GM19238 (cell line): ENCODE data around the gene ZNRF4.

Source experiments
- DNase-seq: peaks from one replicate; pipeline ENCODE4 v3.0.0; 2011; ENCODE audit warnings: low spot score; ENCODE audit not compliant: insufficient read length

The ZNRF4 gene

DNA sequence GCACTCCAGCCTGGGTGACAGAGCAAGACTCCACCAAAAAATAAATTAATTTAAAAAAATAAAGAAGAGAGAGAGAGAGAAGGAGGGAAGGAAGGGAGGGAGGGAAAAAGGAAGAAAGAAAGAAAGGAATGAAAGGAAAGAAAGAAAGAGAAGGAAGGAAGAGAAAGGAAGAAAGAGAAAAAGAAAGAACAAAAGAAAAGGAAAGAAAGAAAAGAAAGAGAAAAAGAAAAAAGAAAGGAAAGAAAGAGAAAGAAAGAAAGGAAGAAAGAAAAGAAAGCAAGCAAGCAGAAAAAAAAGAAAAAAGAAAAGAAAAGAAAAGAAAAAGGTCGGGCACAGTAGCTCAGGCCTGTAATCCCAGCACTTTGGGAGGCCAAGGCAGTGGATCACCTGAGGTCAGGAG, 14.9 kb upstream of the ZNRF4 start:
- no peak for DNase-seq

DNA sequence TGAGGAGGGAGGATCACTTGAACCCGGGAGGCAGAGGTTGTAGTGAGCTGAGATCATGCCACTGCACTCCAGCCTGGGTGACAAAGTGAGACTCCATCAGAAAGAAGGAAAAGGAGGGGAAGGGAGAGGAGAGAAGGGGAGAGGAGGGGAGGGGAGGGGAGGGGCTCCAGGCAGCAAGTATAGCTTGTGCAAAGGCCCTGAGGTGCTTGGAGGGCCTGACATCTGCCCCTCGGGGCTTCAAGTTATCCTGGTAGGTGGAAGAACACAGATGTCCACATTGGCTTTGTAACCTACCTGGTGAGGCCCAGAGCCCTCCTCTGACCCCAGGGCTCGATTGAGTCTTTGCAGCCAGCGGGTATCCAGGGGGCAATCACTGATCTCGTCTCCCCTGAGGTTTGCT, 11.5 kb upstream of the ZNRF4 start:
- no peak for DNase-seq

DNA sequence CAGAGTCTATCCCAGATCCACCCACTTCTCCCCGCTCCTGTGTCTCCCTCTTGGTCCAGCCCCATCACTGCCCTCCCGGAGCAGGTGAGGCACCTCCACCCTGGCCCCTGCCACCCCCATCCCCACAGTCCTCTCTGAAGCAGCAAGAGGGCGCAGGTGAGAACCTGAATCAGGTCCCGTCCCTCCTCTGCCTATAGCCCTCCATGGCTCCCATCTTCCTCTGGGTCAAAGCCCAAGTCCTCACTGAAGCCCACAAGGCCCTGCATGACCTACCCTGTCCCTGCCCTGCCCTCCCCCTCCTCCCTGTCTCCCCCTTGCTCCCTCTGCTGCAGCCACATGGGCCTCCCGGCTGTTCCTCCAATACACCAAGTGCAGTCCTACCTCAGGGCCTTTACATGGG, 10.8 kb upstream of the ZNRF4 start:
- DNase-seq = no peak

DNA sequence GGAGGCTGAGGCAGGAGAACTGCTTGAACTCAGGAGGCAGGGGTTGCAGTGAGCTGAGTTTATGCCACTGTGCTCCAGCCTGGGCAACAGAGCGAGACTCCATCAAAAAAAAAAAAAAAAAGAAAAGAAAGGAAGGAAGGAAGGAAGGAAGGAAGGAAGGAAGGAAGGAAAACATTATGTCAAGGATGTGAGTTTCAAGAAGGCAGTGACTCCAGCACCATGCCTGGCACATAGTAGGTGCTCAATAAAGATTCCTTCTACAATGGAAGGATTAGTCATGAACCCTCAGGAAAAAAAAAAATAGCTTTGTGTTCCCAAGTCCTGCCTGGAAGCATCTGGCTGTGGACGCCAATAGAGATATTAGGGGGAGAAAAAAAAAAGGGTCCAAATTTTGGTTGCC, 10.1 kb upstream of the ZNRF4 start:
- no peak for DNase-seq

DNA sequence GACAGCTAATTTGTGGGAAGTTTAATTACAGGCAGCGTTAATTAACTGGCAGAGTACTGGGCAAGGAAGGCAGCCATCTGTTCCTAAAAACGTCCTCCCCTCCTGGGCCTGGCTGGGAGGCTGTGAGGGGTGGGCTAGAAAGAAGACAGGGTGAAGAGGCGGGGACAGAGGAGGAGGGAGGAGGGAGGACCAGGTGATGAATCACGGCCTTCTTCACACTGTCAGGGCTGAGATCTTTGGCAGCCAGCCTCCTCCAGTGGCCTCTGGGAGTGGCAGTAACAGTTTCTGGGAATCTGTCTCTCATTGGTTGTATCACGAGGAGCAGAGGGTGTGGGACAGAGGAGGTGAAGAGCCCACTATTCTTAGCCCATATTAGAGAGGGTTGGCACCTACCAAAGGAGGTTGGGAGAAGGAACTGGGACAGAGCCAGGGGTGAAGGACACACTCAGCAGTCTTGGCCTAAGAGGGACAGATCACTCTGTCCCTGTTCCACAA, 9.6 kb upstream of the ZNRF4 start:
- DNase-seq = no peak

DNA sequence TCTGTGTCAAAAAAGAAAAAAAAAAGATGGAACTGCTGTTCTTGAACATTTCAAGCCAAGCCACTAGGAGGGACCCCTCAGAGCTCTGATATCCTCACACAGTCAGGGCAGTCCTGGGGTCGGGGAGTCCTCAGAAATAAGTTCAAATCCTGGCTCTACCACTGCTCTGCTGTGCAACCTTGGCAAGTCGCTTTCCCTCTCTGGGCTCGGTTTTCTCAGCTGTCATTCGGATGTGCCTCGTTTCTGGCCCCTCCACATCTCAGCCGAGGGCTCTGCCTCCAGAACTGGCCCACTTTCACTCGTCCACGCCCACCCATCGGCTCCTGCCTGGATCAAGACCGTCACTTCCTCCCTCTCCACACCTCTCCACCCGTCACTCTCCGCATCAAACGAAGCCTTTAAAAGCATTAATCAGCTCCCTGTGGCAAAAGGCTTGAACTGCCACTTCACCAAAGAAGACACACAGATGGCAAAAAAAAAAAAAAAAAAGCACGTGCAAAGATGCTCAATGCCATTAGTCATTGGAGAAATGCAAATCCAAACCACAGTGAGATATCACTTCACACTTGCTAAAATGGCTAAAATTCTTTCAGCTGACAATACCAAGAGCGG, 7.4 kb upstream of the ZNRF4 start:
- DNase-seq = no peak

DNA sequence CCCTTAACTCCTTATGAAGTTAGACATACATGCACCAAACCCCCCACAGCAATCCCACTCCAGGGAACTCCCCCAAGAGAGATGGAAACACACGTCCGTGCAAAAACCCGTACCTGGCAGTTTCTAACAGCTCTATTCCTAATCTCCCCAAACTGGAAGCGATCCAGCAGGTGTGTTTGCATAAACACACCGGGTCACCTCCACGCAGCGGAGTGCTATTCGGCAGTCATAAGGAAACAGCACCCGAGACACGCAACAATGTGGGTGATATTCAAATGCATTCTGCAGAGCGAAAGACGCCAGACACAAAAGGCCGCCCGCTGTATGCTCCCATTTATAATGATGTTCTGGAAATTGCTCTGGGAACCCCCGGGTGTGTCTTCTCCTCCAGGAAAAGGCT, 6.8 kb upstream of the ZNRF4 start:
- DNase-seq = no peak

DNA sequence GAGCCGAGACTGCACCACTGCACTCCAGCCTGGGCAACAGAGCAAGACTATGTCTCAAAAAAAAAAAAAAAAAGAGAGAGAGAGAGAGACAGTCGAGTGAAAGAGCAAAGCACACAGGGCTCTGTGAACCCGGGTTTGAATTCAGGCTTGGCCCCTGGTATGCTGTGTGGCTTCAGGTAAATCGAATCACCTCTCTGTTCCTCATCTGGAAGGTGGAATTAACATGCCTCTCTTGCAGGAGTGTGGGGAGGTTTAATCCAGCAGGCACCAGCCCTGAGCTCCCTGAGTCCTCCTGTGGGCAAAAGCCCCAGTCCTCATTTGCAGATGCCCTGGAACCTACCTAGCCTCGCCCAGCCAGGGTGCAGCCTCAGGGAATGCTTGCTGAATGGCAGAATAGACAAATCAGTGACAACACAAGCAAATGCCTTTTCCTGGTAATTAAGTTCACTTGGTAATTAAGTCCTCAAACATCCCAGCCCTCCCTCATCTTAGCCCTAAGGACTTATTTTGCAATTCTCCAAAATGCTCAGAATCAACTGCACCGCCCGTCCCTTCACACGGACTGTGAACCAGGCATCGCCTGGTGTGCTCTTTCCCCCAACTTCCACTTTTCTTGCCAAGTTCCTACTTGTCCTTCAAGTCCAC, 4.6 kb upstream of the ZNRF4 start:
- no peak for DNase-seq

DNA sequence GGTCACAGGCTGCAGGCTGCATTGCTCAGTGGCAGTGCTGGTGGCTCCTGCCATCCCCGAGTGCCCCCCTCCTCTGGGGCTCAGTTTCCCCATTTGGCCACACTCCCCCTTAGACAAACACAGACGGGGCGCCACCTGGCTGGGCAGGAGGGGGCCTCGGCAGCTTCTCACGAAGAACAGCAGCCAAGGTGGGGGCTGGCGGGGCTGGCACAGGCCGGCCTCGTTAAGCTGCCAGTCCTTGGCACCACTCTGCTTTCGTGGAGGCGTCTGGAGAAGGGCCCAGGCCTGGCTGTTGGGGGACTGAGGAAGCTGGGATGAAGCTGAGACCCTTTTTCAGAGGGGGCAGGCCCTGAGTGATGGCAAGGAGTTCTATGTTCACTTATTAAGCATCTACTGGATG, 3.7 kb upstream of the ZNRF4 start:
- DNase-seq = no peak

DNA sequence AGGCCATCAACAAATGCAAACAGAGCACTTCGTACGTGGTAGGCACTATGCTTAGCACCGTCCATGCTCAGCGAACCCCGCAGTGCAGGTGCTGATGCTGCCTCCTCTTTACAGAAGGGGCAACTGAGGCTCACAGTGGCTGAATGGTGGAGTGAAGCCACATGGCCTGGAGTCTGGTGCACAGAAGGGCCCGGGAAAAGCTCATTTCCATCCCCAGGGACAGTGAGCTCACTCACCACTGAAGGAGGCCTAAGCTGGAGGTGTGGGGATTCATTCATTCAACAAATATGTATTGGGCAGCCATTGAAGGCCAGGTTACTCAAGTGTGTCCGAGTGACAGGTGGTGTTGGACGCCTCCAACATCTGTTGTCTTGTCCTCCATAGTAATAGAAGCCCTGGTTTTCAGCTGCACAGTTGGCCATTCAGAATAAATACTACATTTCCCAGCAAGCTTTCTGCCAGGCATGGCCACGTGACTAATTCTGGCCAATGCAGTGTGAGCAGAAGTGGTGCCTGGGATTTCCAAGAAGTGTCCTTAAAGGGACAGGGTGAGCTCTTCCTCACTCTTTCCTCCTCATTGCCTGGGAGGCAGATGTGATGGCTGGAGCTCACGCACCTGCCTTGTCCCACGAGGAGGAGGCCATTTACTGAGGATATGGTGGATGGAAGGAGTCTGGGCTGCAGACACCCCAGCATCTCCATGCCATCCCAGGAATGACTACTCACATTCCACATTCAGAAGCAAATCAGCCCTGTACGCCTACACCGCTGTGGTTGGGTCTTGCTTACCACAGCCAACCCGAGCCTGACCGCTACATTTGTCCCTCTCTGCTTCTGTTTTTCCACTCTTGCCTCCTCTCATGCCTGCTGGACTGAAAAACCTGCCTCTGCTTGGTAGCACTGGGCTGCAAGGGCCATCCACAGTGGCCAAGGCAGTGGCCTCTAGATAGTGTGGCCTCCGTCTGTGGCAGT, 2.3 kb upstream of the ZNRF4 start:
- no peak for DNase-seq

DNA sequence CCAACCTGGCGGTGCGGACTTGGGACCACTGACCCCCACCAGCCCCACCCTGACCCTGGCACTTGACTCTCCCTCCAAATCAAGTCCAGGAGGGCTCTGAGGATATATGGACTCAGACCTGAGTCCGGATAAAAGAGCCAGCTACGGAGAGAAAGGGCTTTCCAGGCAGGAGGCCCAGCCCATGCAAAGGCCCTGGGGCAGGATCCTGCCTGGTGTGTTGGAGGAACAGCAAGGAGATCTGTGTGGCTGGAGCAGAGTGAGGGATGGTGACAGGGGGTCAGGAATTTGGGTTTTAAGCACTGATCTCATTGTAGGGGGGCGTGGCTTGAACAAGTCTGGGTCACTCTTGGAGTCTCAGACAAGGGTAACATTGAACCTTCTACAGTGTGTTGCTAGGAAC, 474 bp upstream of the ZNRF4 start:
- no peak for DNase-seq

DNA sequence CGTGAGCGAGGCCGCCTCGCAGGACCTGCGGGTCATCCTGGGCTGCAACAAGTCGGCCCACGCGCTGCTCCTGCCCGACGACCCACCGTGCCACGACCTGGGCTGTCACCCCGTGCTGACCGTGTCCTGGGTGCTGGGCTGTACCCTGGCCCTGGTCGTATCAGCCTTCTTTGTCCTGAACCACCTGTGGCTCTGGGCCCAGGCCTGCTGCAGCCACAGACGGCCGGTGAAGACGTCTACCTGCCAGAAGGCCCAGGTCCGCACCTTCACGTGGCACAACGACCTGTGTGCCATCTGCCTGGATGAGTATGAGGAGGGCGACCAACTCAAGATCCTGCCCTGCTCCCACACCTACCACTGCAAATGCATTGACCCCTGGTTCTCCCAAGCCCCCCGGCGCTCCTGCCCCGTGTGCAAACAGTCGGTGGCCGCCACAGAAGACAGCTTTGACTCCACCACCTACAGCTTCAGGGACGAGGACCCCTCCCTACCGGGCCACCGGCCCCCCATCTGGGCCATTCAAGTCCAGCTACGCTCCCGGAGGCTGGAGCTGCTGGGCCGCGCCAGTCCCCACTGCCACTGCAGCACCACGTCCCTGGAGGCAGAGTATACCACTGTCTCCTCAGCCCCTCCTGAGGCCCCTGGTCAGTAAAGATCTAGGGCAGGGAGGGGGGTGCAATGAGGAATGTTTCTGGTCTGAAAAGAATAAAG, 1.1 kb downstream of the ZNRF4 start:
- no peak for DNase-seq

DNA sequence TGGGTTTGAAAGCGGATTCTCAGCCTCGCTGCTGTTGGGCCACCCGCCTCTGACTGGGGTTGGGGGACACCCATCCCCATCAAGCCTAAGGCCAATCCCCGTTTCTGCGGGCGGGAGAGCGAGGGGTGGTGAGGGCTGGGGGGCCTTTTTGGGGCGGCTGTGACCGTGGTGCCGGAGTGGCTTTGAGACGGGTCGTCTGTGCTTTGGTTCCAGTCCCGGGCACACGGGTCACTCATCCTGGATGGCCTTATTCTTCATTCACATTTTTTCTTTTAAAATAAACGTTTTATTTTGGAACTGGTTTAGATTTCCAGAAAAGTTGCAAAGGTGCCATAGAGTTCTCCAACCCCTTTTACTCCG, 1.6 kb downstream of the ZNRF4 start:
- no peak for DNase-seq

DNA sequence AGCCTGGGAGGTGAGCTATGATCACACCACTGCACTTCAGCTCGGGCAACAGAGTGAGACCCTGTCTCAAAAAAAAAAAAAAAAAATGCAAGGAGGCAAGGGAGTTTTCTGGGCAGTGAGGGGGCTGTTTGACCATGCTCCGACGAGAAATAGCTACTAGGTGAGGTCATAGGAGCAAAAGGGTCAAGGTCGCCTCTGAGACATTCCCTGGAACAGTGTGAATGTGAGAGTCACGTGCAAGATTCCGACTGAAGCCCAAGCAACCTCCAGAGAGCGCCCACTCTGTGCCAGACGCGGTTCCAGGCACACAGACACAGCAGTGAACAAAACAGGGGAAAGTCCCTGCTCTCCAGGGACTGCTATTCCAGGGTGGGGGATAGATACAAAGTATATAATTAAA, 2.5 kb downstream of the ZNRF4 start:
- DNase-seq = no peak

DNA sequence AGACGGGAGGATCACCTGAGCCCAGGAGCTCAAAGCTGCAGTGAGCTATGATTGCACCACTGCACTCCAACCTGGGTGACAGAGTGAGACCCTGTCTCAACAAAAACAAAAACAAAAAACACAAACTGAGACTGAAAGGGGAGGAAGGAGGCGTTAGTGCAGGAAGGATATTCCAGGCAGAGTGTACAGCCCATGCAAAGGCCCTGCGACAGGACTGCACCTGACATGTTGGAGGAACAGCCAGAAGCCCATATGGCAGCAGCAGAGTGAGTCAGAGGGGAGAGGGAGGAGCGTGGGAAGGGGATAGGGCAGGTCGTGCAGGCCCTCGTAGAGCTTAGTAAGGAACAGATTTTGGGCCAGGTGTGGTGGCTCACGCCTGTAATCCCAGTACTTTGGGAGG, 3.2 kb downstream of the ZNRF4 start:
- no peak for DNase-seq

DNA sequence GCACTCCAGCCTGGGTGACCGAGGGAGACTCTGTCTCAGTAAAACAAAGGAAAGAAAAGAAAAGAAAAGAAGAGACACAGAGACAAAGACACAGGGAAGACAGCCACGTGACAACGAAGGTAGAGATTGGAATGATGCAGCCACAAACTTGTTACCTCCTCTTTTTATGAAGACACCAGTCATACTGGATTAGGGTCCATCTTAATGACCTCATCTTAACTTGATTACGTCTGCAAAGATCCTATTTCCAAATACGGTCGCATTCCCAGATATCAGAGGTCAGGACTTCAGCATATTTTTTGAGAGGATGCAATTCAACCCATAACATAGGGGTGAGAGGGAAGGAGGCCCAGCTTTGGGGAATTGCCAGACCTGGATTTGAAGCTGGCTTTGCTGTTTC, 4.1 kb downstream of the ZNRF4 start:
- no peak for DNase-seq

DNA sequence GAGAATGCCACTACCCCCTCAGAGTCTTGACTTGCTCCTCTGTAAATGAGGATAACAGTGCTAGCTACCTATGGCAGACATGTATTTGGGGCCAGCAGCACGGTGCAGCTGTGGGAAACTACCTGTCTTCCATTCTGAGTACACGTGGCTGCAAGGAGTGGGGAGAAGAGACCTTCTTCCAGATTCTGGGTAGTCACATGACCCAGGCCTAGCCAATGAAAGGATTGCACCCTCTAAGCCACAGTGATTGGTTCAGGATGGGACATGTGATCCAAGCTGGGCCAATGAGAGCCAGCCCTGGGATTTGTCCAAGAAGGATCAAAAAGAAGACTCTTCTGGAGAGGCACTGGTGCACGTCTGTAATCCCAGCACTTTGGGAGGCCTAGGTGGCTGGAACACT, 5.5 kb downstream of the ZNRF4 start:
- DNase-seq = no peak

DNA sequence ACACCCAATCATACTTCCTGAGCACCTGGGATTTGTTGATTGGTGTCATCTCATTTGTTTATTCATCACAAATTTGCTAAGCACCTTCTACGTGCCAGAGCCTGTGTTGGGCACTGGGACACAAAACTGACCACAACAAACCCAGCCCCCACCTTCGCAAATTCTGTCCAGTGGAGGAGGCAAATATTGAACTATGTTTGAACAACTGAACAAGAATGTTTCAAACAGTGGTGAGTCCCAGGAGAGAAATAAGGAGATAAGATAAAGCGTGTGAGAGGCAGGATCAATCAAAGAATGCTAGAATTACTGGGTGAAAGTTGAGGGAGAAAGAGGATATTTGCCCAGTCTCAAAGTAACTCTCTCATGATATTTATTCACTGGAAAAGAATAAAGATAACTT, 8.7 kb downstream of the ZNRF4 start:
- no peak for DNase-seq

DNA sequence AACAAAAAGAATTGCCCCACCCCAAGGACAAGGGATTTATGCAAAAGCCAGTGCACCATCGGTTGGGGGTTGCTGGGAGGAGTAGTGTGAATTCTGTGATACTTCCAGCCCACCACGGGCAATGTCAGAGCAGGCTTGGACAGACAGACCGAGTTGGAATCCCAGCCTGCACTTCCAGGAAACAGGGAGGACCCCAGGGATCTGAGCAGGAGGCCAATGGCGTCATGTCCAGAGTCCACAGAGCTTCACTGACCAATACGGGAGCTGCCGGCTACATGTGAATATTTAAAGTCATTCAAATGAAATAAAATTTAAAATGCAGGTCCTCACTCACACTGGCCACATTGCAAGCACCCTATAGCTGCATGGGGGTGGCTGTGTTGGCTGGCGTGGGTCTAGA, 10.9 kb downstream of the ZNRF4 start:
- DNase-seq = no peak

DNA sequence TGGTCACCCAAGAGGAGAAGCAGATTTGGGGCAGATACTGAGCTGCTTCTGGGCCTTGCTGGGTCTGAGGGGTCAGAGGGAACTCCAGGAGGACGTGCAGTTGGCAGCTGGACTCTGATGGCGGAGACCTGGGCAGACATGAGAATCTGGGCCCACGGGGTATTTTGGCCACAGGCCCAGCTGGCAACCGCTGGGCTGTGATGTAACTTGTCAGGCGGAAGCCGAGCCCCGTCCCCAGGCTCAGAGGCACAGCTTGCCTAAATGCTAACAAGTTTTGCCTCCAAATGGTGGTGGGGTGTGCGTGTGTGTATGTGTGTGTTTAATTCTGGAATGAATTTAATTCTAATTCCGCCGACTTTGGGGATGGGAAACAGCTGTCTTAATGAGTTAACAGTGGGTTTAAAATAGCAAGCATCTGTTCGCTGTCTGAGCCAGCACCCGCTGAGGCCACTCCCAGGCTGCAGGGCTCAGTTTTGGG, 11.6 kb downstream of the ZNRF4 start:
- DNase-seq = no peak

DNA sequence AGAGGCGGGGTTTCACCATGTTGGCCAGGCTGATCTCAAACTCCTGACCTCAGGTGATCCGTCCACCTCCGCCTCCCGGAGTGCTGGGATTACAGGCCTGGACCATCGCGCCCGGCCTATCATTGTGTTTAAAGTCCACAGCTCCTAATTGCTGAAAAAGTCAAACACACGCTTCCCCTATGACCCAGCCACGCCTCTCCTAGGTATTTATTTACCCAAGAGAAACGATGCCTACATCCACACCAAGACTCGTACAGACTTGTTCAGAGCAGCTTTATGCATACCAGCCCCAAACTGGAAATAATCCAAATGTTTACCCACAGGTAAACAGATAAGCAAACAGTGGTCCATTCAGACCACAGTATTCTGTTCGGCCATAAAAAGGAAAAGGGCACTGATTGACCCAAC, 15.1 kb downstream of the ZNRF4 start:
- no peak for DNase-seq

DNA sequence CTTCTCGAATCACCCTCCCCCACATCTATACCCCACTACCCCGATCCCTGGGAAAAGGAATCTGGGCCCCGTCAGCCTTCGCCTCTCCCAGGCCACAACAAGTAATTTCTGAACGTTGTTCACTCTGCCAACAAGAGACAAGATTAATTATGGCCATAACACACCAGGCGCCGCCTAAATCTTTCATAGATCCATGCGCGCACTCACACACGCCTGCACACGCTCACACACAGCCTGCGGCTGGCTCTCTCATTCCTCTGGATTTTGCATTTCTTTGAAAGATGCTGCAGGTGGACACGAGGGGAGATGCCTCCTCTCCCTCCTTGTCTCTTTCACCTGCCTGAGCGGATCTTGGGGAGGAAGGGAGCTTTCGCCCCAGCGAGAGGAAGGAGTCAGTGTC, 17.1 kb downstream of the ZNRF4 start:
- DNase-seq = no peak
